Uterus (tissue), 4 donors: ENCODE results near the gene UMPS. TPM values are rescaled to one million over a fixed set of nuclear protein-coding genes. Genes with fewer than 3 reads are reported as not detected.

Experiments
- DNase-seq, 2 donors: peaks; one replicate each; pipeline ENCODE4 v3.0.0-alpha.2; 2019 to 2020
- H3K27ac ChIP-seq, 2 donors: fragments of 200-600 bp; sonication (generic); 1 replicate in 1 of 2; 2 replicates in 1 of 2; pipeline ENCODE4 v1.5.1; 2016 to 2018
- H3K27me3 ChIP-seq, 2 donors: fragments of 200-600 bp; sonication (generic); one replicate each; pipeline ENCODE4 v1.5.1; 2018 to 2019; ENCODE audit warnings: control low read depth in 1 of 2
- H3K36me3 ChIP-seq, 2 donors: fragments of 200-600 bp; sonication (generic); one replicate each; pipeline ENCODE4 v1.5.1; 2019; ENCODE audit warnings: control low read depth in 1 of 2
- H3K4me1 ChIP-seq, 2 donors: fragments of 200-600 bp; sonication (generic); one replicate each; pipeline ENCODE4 v1.5.1; 2018 to 2019; ENCODE audit warnings: control low read depth in 1 of 2
- H3K4me3 ChIP-seq, 2 donors: fragments of 200-600 bp; sonication (generic); 1 replicate in 1 of 2; 2 replicates in 1 of 2; pipeline ENCODE4 v1.5.1; 2018 to 2019; ENCODE audit warnings: mild to moderate bottlenecking in 1 of 2
- H3K9me3 ChIP-seq, 2 donors: fragments of 200-600 bp; sonication (generic); one replicate each; pipeline ENCODE4 v1.5.1; 2019; ENCODE audit warnings: control low read depth in 1 of 2
- POLR2A ChIP-seq, 2 donors: fragments of 450-650 bp; IDR thresholded peaks; one replicate each; pipeline ENCODE4 v1.6.1; 2016; ENCODE audit warnings: antibody characterized with exemption in 2 of 2, mild to moderate bottlenecking in 1 of 2, moderate library complexity in 1 of 2
- intact Hi-C: fragments of 100-400 bp; cut with DNase I; formaldehyde crosslinking; loops from one replicate; pipeline ENCODE4 v1.15.1; 2023; ENCODE audit warnings: low total_unique reads
- total RNA-seq, 4 donors: library from RNA; depleted of rRNA in 3 of 4; stranded (reverse); fragments of >200 nt in 3 of 4; gene quantifications; one replicate each; pipeline versions ENCODE4 v1.1.0 to v1.2.4, GENCODE V29; 2014 to 2023
- TF ChIP-seq, protein P1 (sequence below), 4 experiments: fragments of 200-600 bp in 2 of 4; fragments of 450-650 bp in 2 of 4; sonication (generic) in 2 of 4; IDR thresholded peaks; one replicate each; pipeline ENCODE4 v1.5.1; 2016 to 2019; ENCODE audit warnings: antibody characterized with exemption in 4 of 4, mild to moderate bottlenecking in 2 of 4, moderate library complexity in 1 of 4
- donor health status: DM: yes; HTN: yes; CAD: no.

The UMPS gene
- 10 to 100 TPM in 3 of 4 donors, 1 to 10 TPM in 1; 5.4 to 54.8 (median 19.9) TPM for total RNA-seq

DNA sequence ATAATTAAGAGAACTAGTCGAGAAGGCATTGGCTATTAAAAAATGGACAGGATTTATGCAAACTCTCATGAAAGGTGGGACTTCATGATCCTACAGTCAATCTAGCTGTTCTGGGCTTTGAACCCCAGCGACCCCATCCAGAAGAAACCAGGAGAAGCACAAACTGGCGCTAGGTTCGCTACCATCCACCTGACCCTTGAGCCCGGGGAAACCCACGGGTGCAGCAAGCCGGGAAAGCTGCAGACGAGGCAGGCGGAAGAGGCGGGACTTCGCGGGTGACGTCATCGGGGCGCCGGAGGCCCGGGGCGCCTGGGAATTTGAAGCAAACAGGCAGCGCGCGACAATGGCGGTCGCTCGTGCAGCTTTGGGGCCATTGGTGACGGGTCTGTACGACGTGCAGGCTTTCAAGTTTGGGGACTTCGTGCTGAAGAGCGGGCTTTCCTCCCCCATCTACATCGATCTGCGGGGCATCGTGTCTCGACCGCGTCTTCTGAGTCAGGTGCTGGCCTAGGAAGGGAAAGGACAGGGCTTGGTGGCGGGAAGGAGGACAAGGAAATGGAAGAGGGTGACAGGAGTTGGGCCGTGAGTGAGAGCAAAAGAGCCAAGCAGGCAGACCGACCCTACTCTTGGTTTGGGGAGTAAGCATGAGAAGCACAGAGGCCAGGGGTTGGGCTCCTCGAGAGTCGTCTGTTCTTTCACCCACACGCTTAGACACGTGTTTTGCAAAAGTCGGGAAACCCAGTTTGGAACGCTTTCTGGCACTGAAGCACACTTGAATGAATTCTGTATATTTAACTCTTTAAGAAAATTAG lies at the start of gene UMPS:
Gene UMPS (plus strand): TSS at position 324 of the 812 bp plus-strand sequence. CDS start 20 bp downstream, at position 344.
- peak within 1 kb of the TSS; percentile 85 to 97 for H3K4me3 ChIP-seq
- H3K36me3 ChIP-seq: no peaks in the 10 kb centered on the region
- H3K4me1 ChIP-seq: peaks cover 3 to 10% of the 10 kb centered on the region in 2 donors
- peak; percentile 85 to 91 for DNase-seq
- intact Hi-C loops: no loop called here
- H3K27ac ChIP-seq: peak within 1 kb of the TSS; percentile 75 to 80
- TF ChIP-seq, protein P1, sequence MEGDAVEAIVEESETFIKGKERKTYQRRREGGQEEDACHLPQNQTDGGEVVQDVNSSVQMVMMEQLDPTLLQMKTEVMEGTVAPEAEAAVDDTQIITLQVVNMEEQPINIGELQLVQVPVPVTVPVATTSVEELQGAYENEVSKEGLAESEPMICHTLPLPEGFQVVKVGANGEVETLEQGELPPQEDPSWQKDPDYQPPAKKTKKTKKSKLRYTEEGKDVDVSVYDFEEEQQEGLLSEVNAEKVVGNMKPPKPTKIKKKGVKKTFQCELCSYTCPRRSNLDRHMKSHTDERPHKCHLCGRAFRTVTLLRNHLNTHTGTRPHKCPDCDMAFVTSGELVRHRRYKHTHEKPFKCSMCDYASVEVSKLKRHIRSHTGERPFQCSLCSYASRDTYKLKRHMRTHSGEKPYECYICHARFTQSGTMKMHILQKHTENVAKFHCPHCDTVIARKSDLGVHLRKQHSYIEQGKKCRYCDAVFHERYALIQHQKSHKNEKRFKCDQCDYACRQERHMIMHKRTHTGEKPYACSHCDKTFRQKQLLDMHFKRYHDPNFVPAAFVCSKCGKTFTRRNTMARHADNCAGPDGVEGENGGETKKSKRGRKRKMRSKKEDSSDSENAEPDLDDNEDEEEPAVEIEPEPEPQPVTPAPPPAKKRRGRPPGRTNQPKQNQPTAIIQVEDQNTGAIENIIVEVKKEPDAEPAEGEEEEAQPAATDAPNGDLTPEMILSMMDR (IDR thresholded peaks at IDR 0.05): no peak
- peak; percentile 23 to 51 for TF ChIP-seq POLR2A (IDR thresholded peaks at IDR 0.05)
- no peaks in the 10 kb centered on the region for H3K9me3 ChIP-seq
- no peaks in the 10 kb centered on the region for H3K27me3 ChIP-seq

DNA sequence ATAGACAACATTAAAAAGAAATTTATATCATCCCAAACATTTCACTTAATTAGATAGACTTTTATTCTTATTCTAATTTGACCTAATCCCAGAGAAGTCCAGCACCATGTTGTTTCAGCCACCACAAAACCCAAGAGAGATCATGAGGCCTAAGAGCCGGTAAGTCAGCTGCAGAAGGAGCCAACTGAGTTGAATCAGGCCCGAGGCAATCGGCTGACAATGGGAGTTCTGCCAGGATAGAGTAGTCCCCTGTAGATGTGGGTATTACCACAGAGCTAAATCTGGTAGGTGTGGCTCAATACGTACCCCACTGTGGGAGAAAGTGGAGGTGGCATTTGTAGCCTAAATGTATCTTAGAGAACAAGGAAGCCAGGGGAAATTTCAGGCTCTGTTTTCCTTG lies 49.7 kb upstream of the UMPS start:
- no peak for DNase-seq

DNA sequence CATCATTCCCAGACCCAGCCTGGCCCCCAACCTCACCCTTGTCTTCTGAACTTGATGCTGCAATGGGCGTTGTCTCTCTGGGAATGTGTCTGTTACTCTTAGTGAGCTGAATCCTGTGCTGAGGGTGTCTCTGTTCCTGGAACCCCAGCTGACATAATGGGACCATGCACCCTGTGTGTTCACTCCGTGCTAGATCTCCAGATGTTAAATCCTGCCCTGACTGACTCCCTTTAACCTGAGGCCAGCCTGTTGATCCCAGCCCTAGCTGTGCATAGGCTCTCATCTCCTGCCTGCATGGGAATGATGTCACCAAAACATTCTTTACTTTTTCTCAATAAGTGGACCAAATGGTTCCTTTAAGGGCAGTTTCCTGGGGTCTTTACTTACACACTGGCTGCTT lies 48.0 kb upstream of the UMPS start:
- no peak overlapping the region for H3K27ac ChIP-seq
- intact Hi-C loops: no loop called here

More for the DNA sequence above, 49.7 kb upstream of the UMPS start:
- H3K4me3 ChIP-seq: no peak overlapping the region
- H3K36me3 ChIP-seq: no peaks in the 10 kb centered on the region
- TF ChIP-seq POLR2A (IDR thresholded peaks at IDR 0.05): no peak
- TF ChIP-seq, protein P1 (IDR thresholded peaks at IDR 0.05): no peak
- no peaks in the 10 kb centered on the region for H3K27me3 ChIP-seq
- H3K4me1 ChIP-seq: no peaks in the 10 kb centered on the region
- intact Hi-C loops: no loop called here
- no peak overlapping the region for H3K27ac ChIP-seq
- no peaks in the 10 kb centered on the region for H3K9me3 ChIP-seq

DNA sequence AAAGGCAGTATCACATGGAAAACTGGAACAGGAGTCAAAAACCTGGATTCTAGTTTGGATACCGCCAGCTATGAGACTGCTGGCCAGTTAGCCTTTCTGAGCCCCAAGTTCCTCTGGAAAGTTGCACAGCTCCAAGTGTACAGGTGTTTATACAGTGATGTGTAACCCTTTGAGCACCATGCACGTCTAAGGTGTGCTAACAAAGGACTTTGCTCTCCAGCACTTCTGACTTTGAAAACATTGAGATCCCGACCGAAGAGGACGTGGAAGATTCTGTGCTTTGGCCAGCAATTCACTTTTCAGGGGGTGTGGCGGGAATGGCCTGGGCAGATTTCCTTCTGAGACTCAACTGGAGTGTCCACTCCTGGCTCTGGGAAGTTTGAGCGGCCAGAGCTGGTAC lies 45.8 kb upstream of the UMPS start:
- Histone ChIP-seq H3K4me3 (no peak overlapping the region), H3K9me3 (no peaks in the 10 kb centered on the region), H3K27me3 (no peaks in the 10 kb centered on the region), H3K27ac (no peak overlapping the region), H3K4me1 (no peaks in the 10 kb centered on the region), H3K36me3 (no peaks in the 10 kb centered on the region)
- intact Hi-C loops: no loop called here
- DNase-seq: no peak
- no peak for TF ChIP-seq POLR2A (IDR thresholded peaks at IDR 0.05)
- TF ChIP-seq, protein P1 (IDR thresholded peaks at IDR 0.05): no peak

More for the DNA sequence above, 48.0 kb upstream of the UMPS start:
- TF ChIP-seq, protein P1 (IDR thresholded peaks at IDR 0.05): no peak
- TF ChIP-seq POLR2A (IDR thresholded peaks at IDR 0.05): no peak
- no peak overlapping the region for H3K4me3 ChIP-seq
- DNase-seq: no peak
- H3K36me3 ChIP-seq: no peaks in the 10 kb centered on the region
- no peaks in the 10 kb centered on the region for H3K9me3 ChIP-seq
- H3K4me1 ChIP-seq: no peaks in the 10 kb centered on the region
- H3K27me3 ChIP-seq: no peaks in the 10 kb centered on the region

DNA sequence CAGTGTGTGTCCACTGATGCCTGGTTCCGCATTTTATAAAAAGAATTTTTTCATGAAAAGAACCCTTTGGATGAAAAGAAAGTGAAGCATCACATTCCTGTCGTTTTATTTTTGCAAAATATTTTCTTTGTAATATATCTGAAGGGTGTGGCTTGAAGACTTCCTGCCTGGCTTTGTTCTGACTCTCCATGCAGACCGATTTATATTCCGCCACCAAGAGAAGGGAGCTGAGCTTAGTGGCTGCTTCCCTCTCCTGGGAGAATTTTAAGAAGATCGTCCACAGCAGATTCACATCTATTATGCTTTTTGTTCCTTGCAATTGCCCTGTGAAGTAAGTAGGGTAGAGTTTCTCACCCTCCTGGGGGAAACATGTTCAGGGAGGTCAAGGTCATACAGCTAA lies 45.2 kb upstream of the UMPS start:
- DNase-seq: no peak
- Histone ChIP-seq H3K36me3 (no peaks in the 10 kb centered on the region), H3K4me3 (no peak overlapping the region), H3K27ac (no peak overlapping the region), H3K27me3 (no peaks in the 10 kb centered on the region), H3K9me3 (no peaks in the 10 kb centered on the region), H3K4me1 (no peaks in the 10 kb centered on the region)
- intact Hi-C loops: no loop called here
- no peak for TF ChIP-seq POLR2A (IDR thresholded peaks at IDR 0.05)
- TF ChIP-seq, protein P1 (IDR thresholded peaks at IDR 0.05): no peak
